GM18861 (cell line): Measurements from ENCODE around the gene CLCN4.

ENCODE experiments used
- ATAC-seq: cut with Tn5 transposase; IDR thresholded peaks from one replicate; pipeline ENCODE4 v1.9.1; 2021; ENCODE audit not compliant: unreplicated experiment

Gene CLCN4

DNA sequence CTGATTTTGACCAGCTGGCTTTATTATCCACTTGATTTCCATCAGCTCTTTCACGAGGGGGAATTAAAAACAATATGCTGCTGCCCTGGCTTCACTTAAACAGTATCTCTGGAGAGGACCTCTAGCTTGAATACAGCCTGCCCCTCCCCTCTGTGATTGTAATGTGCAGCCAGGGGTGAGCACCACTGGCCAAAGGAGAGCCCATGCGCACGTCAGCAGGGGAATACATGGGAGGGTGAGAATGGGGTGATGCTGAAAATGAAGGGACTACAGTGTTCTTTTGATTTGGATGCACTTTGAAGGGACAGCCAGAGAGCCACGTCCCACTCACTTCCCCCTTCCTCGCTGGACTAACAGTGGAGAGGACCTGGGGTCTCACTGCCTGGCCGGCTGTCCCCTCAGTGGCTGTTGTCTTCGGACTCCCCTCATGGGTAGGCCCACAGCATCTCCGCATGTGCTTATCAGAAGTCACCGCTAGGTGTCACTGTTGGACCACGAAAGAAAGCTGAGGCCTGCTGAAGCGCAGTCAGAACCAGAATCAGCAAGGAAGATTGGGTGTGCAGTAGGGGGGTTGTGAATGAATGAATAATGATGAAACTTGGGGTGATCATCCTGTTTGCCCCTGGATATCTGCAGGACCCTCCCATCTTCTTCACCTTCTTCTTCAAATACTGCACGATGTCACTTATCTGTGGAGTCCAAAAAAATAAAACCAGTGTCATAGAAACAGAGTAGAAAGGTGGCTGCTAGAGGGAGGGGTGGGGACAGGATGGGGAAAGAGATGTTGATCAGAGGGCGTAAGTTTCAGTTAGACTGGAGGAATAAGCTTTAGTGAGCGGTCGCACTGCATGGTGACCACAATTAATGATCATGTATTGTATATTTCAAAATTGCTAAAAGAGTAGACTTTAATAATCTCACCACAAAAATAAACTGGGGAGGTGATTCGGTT lies 32.8 kb downstream of the CLCN4 start:
- ATAC-seq: peak; percentile 81

DNA sequence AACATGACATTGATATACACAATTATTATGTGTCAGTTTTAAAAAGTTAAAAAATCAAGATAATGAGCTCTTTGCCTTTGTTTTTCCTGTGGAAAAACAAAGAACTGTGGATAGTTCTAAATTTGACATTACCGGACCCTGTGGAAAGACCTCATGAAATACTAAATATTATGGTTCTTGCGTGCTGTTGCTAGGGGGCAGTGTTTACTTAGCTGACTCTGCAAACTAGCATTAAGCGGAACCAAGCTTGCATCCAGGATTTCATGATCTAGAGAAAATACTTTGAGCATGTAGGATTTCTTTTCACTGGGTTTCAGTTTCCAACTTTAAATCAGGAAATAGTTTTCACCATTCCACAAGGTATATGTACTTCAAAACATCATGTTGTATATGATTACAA lies 33.6 kb downstream of the CLCN4 start:
- ATAC-seq: no peak

GRCh38 chrX:10193587-10193986 lies 36.8 kb downstream of the CLCN4 start:
- ATAC-seq: no peak

DNA sequence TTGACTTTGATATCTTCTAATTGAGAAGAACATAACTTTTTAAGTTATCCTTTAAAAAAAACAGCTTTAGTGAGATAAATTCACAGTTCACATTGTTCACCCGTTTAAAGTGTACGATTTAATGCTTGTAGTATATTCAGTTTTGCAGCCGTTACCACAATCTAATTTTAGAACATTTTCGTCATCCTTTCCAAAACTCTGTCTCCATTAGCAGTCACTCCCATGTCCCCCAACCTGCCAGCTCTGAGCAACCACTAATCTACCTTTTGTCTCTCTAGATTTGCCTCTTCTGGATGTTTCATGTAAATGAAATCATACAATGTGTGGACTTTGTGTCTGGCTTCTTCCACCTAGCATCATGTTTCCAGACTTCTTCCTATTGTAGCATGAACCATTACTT lies 38.6 kb downstream of the CLCN4 start:
- no peak for ATAC-seq

DNA sequence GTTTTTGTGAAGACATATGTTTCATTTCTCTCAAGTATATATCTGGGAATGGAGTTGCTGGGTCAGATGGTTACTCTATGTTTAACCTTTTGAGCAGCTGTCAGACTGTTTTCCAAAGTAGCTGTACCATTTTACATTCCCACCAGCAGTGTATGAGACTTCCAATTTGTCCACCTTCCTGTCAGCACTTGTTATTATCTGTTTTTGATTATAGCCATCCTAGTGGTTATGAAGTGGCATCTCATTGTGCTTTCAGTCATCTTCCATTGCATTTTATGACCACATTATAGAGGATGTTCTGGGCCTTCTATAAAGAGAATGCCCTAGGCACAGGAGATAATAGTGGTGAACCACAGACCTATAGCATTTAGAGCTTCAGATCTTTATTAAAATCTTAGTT lies 39.2 kb downstream of the CLCN4 start:
- ATAC-seq: no peak

GRCh38 chrX:10197279-10198210 lies 40.8 kb downstream of the CLCN4 start:
- no peak for ATAC-seq

DNA sequence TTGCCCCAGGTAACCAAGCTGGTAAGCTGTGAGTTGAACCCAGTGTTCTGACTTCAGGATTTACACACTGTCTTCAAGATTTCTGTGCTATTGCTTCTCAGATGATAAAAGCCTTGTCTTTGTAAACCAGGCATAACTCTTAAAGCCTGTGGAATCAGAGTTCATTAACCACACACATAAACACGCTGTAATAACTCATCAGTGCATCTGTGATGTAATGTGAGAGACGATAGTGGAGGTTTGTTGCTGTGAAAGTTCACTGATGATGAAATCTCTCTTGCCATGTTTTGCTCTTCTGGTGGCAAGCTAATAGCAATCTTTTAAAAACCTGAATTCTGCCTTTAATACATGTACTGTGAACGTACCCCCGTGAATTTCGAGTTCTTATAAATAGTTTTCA lies 41.5 kb downstream of the CLCN4 start:
- ATAC-seq: no peak

GRCh38 chrX:10199212-10199611 lies 42.4 kb downstream of the CLCN4 start:
- peak; percentile 83 for ATAC-seq

DNA sequence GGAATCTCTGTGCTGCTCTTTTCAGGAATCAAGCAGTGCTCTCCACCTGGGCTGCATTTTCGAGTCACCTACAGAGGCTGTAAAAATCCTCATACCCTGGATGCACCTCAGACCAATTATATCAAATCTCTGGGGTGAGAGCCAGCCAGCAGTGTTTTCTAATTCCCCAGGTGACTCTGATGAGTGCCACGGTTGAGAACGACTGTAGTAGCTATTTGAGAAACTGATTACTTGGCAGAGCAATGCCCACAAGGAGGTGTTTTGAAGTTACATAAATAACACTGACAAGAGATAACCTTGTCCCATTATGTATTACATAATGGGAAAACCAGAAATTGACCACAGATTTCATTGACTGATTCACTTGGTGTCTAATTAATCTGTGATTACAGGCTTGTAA lies 46.8 kb downstream of the CLCN4 start:
- no peak for ATAC-seq

- ATAC-seq: no peak
Observed at GRCh38 chrX:10206317-10206716, 49.5 kb downstream of the CLCN4 start.

- ATAC-seq: no peak
Observed at GRCh38 chrX:10208281-10208856, 51.6 kb downstream of the CLCN4 start.

DNA sequence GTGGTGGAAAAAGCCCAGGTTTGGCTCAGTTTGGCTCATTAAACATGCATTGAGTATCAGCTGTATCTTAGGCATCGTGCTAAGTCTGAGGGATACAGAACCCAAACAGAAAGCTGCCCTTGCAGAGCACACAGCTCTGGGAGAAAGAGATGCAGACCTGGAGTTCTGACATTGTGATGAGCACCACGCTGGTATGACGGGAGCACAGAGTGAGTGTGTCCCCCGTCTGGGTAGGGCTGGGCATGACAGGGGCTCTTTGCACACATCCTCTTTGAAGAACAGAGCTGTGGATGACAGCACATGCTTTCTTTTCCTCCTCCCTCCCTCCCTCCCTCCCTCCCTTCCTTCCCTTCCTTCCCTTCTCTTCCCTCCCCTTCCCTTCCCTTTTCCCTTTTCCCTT lies 52.2 kb downstream of the CLCN4 start:
- no peak for ATAC-seq

DNA sequence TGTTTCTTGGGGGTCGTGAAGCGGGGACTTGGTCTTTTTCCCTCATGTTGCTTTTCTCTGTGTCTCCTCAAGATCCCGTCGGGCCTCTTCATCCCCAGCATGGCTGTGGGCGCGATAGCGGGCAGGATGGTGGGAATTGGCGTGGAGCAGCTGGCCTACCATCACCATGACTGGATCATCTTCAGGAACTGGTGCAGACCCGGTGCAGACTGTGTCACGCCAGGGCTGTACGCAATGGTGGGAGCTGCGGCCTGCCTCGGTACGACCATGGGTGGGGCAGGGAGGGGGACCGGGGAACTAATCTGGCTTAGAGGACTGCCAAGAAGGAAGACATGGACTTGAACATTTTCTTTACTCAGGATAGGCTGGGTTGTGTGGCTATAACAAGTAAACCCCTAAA lies 55.6 kb downstream of the CLCN4 start:
- ATAC-seq: no peak

GRCh38 chrX:10213716-10214115 lies 56.9 kb downstream of the CLCN4 start:
- ATAC-seq: no peak

DNA sequence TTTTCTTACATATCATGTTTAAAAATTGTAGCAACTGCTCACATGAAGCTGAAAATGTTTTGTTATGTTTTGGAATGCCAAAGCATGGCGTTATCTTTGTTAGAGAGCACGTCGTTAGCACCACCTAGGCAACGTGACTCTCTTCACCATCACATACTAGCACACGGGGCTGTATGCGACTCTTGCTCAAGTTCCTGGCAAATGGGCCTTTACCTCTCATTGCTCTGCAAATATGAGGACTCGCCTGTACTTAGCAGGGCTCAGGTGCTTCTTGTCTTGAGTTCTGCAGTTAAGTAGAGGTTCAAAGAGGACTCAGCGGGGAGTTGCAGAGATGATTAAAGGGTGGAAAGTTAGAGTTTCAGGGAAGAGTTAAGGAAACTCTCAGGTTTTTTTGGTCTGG lies 59.4 kb downstream of the CLCN4 start:
- ATAC-seq: no peak

- no peak for ATAC-seq
Observed at GRCh38 chrX:10217198-10217597, 60.4 kb downstream of the CLCN4 start.

DNA sequence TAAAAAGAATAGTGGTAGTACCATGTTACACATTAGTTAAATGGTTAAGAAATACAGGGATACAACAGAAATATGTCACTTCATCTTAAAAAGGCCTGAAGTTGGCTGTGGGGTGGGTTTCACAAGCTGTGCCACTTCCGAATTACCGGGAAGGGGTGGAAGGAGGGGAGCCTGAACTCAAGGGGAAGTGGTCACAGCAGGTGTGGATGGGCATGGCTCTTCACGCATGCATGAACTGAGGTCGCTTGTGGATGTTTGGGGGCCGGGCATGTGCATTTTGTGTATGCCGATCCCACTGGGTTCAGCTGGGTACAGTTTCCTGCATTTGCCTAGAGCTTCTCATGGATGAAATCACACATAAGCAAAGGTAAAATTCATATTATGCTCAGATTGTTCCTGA lies 64.9 kb downstream of the CLCN4 start:
- no peak for ATAC-seq

GRCh38 chrX:10223276-10223675 lies 66.5 kb downstream of the CLCN4 start:
- no peak for ATAC-seq

GRCh38 chrX:10223781-10224180 lies 67.0 kb downstream of the CLCN4 start:
- ATAC-seq: no peak

GRCh38 chrX:10230222-10230621 lies 73.4 kb downstream of the CLCN4 start:
- no peak for ATAC-seq

- no peak for ATAC-seq
Observed at GRCh38 chrX:10231461-10231860, 74.7 kb downstream of the CLCN4 start.
